Measurements from ENCODE around the gene TDRD6.

- TF ChIP-seq CTCF (IDR thresholded peaks at IDR 0.05) (no peak), ZFX (IDR thresholded peaks at IDR 0.05; ENCODE audit: borderline replicate concordance) (no peak)
Observed at GRCh38 chr6:46690141-46690755, 2.6 kb downstream of the TDRD6 start.
